NCI-H2107 treated with DMSO at 0.1 percent for 48 hours (cell line): ENCODE data around the gene CRTC2.
"Not testable (repeated sequence)": the region's sequence is repeated elsewhere in the genome, so short reads cannot be mapped to it uniquely, and the experiment has no call there.

Source experiments
- DNase-seq: peaks from one replicate; lab custom pipeline; 2025; ENCODE audit not compliant: unreplicated experiment; lab: John Stamatoyannopoulos, UW

The CRTC2 gene

GRCh38 chr1:153929981-153930948 lies 28.1 kb downstream of the CRTC2 start:
- DNase-seq = no peak

- no peak for DNase-seq
Measured at GRCh38 chr1:153929426-153929825, 29.0 kb downstream of the CRTC2 start.

- no peak for DNase-seq
Measured at GRCh38 chr1:153928791-153929341, 29.5 kb downstream of the CRTC2 start.

GRCh38 chr1:153928245-153928644 lies 30.2 kb downstream of the CRTC2 start:
- DNase-seq = no peak

GRCh38 chr1:153926405-153926804 lies 32.0 kb downstream of the CRTC2 start:
- DNase-seq = no peak

- DNase-seq = peak; percentile 100
Measured at GRCh38 chr1:153922972-153923925, 35.2 kb downstream of the CRTC2 start, which contains the start of gene GATAD2B. GATAD2B (minus strand) TSS chr1:153922972; CDS start chr1:153828347, 94,625 bp downstream.

GRCh38 chr1:153922076-153922971 lies 36.1 kb downstream of the CRTC2 start:
- no peak for DNase-seq

GRCh38 chr1:153921803-153922075 lies 36.7 kb downstream of the CRTC2 start:
- peak; percentile 32 for DNase-seq

- DNase-seq = no peak
Measured at GRCh38 chr1:153921080-153921802, 37.2 kb downstream of the CRTC2 start.

GRCh38 chr1:153919876-153920852 lies 38.2 kb downstream of the CRTC2 start:
- DNase-seq = no peak

GRCh38 chr1:153916297-153916696 lies 42.1 kb downstream of the CRTC2 start:
- no peak for DNase-seq

- DNase-seq = no peak
Measured at GRCh38 chr1:153912349-153912748, 46.1 kb downstream of the CRTC2 start.

GRCh38 chr1:153910560-153910959 lies 47.9 kb downstream of the CRTC2 start:
- not testable (repeated sequence) for DNase-seq

GRCh38 chr1:153908071-153908470 lies 50.3 kb downstream of the CRTC2 start:
- no peak for DNase-seq

GRCh38 chr1:153907134-153907533 lies 51.3 kb downstream of the CRTC2 start:
- no peak for DNase-seq

GRCh38 chr1:153906396-153906795 lies 52.0 kb downstream of the CRTC2 start:
- no peak for DNase-seq

GRCh38 chr1:153905908-153906307 lies 52.5 kb downstream of the CRTC2 start:
- not testable (repeated sequence) for DNase-seq

GRCh38 chr1:153903841-153904455 lies 54.5 kb downstream of the CRTC2 start:
- DNase-seq = no peak
